ENCODE results near the gene CHRM3.
A peak's percentile ranks its signal among the peaks of the same experiment; 100 is the strongest.

CHRM3 gene

DNA sequence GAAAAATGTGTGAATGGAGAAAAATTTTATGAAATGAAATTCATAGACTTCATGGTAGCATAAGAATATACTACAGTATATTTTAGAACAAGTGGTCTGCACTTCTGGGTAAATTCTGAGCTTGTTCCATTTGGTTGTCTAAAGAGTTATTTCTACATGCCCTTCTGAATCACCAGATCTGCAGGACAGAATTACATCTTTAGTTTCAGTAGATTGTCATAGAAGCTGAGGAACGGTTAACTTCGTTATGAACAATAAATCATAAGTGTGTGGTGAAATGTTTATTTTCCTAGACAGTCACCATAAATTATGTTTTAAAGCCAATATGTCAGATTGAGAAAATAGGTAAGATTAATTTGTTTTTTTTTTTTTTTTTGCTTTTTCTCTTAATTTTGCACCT is 30.9 kb downstream of the CHRM3 start:
- DNase-seq = no peak

DNA sequence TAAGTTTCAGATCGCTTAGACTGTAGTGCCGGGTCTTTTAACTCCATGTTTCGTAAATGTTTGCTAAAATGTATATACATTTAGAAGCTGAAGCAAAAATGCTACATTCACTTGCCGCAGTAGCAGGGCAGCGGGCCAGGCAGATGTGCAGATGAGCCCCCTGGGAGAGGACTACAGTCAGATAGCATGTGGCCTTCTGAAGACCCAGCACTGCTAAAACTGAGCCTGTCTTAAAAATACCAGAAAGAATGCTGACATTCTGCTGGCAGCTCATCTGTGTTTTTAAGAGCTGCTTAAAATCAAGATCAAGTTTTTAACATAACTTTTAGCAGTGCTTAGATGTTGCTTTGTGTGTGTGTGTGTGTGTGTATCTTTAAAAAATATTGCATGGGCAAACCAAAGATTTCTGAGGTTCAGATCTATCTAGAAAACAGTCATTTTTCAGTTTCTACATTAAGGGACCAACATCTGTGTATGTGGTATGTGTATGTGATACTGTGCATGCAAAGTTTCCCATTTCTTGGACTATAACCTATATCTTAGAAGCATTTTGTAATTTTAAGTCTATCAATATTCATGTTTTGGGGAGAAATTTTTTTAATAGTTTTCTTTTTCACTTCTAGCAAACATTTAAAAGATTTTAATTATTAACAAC is 31.7 kb downstream of the CHRM3 start:
- no peak for DNase-seq

DNA sequence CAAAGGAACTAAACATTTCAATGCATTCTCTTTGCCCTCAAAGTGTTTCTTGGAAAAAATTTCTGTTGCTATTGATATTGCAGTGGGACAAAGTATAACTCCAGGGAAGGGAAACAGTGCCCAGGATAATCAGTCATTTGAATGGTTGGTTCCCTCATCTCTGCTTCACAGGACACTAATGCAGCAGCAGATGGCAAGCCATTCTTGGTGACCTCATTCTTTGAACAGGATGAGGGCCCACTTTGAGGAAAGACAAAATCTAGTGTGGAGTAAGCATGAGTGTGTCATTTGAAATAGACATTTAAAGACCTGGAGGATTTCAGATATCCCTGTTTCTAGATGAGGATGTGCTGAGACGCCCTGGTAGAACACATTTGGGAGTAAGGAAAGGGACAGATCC is 32.3 kb downstream of the CHRM3 start:
- no peak for DNase-seq

DNA sequence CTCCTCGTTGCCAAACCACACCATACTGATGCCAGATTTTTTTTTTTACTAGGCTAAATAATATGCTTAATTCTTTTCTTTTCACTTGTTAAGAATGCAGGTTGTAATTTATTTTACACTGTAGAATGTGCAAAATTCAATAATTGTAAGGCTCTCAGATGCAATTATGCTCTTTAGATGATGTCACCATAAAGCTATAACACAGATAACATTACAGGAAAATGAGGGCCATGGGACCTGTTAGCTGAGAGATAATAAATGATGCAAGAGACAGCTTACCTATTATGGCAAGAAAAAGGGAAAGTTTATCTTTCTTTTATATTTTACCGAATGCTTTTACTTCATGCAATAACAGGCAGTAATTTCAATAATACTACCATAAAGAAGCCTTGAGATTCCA is 35.4 kb downstream of the CHRM3 start:
- no peak for DNase-seq

DNA sequence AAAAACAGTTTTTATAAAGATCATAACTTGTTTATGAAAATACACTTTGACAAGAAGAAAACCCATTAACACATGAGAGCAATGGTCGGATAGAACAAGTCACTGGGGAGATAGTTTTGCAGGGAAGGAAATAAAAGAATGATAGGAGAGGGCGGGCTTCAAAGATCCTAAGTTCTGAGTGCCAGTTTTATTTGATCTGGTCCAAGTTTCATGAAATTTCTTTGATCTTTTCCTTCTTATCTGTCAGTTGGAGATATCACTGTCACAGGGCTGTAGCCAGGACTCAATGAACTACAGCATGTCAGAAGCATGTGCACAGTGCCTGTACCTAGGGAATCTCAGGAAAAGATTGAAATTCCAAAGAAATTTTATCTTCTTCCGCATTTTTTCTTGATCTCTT is 36.5 kb downstream of the CHRM3 start:
- no peak for DNase-seq

DNA sequence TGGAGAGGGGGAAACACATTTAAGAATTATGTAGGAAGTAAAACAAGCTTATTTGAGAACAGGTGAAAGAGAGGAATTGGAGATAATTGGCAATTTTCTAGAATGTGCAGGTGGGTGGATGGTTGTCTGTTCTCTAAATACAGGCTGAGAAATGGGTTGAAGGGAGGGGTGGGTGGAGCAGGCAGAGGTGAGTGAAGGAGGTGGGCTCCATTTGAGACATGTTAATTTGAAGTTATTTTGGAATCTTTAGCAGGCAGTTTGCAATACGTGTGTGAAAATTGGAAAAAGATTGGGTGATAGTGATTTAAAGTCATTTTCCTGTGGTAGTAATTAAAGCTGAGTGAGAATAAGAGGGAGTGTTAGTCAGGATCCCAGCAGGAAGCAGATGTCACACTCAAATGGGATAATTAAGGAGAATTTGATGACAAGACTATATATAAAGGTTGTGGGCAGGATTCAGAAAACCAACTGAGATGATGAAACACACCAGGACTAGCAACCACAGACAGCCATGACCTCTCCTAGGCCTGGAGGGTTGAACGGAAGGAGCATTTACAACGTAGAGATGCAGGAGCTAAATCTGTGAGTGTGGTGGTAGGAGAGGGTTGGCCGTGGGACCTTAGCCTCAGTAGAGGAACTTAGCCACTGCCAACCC is 40.6 kb downstream of the CHRM3 start:
- DNase-seq = peak in 1 of 3 experiments; percentile 26

DNA sequence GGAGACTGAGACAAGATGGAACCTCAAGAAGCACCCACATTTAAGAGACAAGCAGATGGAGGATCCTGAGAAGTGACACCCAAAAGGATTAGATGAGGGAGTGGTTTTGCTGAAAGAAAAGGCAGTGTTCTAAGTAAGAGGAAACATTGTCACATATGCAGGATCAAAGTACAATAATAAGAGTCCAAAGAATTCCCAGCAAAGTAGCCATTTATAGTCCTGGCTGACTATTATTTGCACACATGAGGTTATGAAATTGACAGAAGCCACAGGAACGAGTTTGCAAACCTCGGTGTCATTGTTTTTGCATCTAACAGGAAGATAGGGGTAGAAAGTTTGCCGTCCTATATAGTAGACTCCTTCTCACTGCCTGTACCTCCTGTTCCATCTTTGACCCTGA is 41.3 kb downstream of the CHRM3 start:
- no peak for DNase-seq

DNA sequence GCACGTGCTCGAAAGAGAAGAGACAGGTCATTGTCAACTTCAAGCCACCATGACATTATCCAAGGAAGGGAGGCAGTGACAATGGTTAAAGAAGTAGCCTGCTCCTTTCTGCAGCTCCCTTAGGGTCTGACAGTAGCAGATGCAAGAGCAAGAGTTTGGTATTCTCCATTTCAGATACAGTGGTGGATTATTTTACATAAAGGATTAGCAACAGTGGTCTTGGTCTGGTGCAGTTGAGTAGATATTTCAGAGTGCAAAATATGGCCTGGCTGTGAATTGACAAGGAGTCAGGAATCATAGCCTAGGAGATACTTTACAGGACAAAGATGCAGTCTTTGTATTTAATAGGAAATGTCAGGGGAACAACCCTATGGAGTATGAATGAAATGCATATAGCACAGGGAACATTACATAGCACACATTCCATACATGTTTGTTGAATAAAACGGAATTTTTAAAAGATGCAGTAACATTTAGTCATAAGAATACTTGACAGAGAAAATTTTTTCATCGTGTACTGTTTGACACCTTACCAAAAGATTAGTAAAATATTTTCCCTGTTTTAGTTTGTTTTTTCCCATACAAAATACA is 41.8 kb downstream of the CHRM3 start:
- DNase-seq = no peak

DNA sequence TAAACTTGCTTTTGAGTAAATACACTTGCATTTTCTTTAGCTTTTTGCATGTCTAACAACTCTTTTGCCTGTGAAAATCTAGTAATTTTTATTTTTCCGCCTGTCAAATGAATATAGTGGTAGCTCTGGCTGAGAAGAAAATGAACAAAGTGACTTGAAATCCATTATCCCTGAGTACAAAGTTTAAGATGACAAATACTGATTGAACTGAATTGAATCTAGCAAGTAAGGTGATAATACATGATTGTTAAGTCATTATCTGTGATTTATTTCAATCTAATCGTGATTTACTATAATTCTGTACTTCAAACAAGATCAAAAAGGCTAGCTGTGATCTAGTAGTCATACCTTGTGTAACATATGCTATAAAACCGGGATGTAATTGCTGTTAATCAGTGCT is 42.8 kb downstream of the CHRM3 start:
- DNase-seq = peak in 1 of 3 experiments; percentile 10

DNA sequence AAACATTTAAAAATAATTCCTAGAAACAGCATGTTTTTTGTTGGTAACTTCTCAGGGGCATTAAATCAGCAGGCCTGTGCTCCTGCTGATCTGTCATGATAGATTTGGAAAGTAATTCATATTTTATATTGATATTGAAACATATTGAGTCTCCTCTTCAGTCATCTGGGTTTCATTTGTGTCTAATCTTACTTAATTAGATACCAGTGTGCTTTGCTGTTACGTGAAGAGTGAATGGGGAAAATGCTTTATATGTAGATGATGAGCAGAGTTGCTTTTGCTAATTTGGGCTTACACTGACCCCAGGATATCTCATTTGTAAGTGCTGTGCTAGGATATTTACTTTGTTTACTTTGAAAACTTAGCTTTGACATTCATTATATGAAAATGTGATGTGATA is 45.9 kb downstream of the CHRM3 start:
- DNase-seq = no peak

DNA sequence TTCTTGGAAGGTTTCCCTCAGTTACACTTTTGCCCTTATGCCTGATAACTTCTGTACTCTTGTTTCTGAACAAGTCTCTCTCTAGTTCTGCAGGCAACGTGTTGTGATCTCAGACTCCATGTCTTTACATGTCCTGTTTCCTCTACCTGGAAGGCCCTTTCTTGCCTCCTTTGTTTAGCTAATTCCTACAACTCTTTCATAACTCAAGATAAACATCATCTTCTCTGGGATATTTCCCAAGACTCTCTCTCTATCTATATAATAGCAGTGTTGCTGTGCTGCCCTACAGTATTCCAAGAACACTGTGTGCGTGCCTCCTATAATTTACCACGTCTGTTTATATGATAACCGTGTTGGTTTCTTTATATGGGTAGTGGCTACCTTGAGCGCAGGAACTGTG is 47.8 kb downstream of the CHRM3 start:
- no peak for DNase-seq
